ES-I3 (cell line): Measurements from ENCODE around the gene DIAPH2.

Experiments
- H3K36me3 ChIP-seq: 2 replicates; pipeline ENCODE4 v1.6.1; 2013; ENCODE audit warnings: mild to moderate bottlenecking, low read length, control low read depth, moderate library complexity; ENCODE audit not compliant: insufficient read depth
- H3K4me1 ChIP-seq: 2 replicates; pipeline ENCODE4 v1.6.1; 2013; ENCODE audit warnings: mild to moderate bottlenecking, control low read depth, low read length; ENCODE audit not compliant: insufficient read depth
- H3K9ac ChIP-seq: 2 replicates; pipeline ENCODE4 v1.6.1; 2013; ENCODE audit warnings: low read depth, mild to moderate bottlenecking, low read length, moderate library complexity
- H3K9me3 ChIP-seq: 2 replicates; pipeline ENCODE4 v1.6.1; 2013; ENCODE audit warnings: mild to moderate bottlenecking, low read length, moderate library complexity; ENCODE audit not compliant: control insufficient read depth, insufficient read depth

The DIAPH2 gene

DNA sequence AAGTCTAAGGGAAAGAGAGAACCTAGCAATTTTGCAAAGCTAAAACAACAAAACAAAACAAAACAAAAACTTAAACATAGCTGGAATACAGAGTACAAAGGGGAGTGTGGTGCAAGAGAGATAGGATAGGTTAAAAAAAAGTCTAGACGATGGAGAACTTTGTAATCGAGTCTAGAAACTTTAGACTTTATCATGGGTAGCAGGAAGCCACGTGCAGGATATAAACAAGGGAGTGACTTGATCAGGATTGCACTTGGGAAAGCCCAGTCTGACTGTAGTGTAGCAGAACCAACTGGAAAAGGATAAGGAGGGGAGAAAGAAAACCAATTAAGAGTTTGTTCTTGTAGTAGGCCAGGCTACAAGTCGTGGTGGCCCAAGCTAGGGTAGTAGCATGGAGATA, 949.2 kb downstream of the DIAPH2 start:
- no peaks in the 10 kb centered on the region for H3K36me3 ChIP-seq
- H3K4me1 ChIP-seq = peaks cover 35% of the 10 kb centered on the region
- H3K9me3 ChIP-seq = no peaks in the 10 kb centered on the region
- H3K9ac ChIP-seq = no peak overlapping the region

- Histone ChIP-seq H3K9ac (no peak overlapping the region), H3K9me3 (no peaks in the 10 kb centered on the region), H3K4me1 (peaks cover 43% of the 10 kb centered on the region), H3K36me3 (no peaks in the 10 kb centered on the region)
These were observed 952.0 kb downstream of the DIAPH2 start for GRCh38 chrX:97636473-97637140.

DNA sequence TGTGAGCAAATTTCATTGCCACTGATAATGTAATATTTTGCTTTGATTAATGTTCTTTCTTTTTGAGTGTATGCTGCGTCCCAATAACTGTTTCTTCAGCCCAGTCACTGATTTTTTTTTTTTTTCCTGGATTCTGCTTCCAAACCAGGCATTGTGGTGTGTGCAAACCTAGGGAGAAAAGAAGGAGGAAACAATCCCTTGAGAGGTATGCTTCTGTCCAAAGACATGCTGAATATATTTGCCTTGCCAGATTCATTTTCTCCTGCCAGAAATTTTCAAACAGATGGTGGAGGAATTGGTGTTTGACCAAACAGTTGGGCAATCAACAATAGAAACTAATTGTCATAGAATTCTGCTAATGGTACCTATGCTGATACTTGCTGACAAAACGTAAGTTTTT, 952.6 kb downstream of the DIAPH2 start:
- Histone ChIP-seq H3K4me1 (peaks cover 43% of the 10 kb centered on the region), H3K9me3 (no peaks in the 10 kb centered on the region), H3K9ac (no peak overlapping the region), H3K36me3 (no peaks in the 10 kb centered on the region)

- no peak overlapping the region for H3K9ac ChIP-seq
- H3K9me3 ChIP-seq = no peaks in the 10 kb centered on the region
- peaks cover 38% of the 10 kb centered on the region for H3K4me1 ChIP-seq
- no peaks in the 10 kb centered on the region for H3K36me3 ChIP-seq
These were observed 954.0 kb downstream of the DIAPH2 start for GRCh38 chrX:97638621-97639020.

DNA sequence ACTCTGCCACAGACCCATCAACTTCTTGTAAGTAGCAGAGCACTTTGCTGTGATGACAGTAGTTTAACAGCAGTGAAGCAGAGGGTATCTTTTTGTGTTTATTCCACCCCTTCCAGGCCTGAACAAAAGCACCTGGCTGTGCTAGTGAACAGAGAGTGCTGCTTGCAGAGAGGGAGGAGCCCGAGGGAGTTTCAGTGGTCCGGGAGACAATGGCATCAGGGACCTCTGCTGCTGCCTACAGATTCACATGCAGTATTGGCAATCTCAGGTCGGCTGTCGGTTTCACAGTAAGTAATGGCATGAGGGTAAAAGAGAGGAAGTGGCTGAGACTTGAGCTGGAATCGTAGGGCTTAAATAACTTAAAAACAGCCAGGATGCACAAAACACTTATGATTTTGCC, 954.9 kb downstream of the DIAPH2 start:
- no peaks in the 10 kb centered on the region for H3K36me3 ChIP-seq
- H3K9ac ChIP-seq = no peak overlapping the region
- H3K4me1 ChIP-seq = peaks cover 30% of the 10 kb centered on the region

More for the DNA sequence above, 954.9 kb downstream of the DIAPH2 start:
- H3K9me3 ChIP-seq = no peaks in the 10 kb centered on the region
